NCI-H748 (cell line): ENCODE data around the gene RBMS2.

ENCODE experiments used
- DNase-seq: peaks from one replicate; lab custom pipeline; 2025; ENCODE audit not compliant: unreplicated experiment; lab: John Stamatoyannopoulos, UW

The RBMS2 gene

GRCh38 chr12:56581418-56582145 is 60.0 kb downstream of the RBMS2 start:
- DNase-seq, result no peak

DNA sequence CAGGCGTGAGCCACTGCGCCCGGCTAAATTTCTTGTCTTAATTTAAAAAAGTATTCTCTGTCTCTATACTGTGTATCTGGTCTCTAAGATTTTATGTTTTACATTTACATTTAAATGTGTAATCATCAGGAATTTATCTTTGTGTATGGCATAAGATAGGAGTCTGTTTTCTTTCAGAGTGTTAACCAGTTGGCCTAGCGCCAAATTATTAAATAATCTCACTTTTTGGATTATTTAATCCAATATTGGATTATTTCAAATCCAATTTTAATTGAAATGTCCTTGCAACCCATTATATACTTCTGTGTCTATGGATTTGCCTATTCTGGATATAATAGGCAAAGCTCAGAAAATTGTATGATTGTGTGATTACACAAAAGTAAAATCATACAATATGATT is 63.5 kb downstream of the RBMS2 start:
- no peak for DNase-seq

- DNase-seq, result no peak
These were observed 68.2 kb downstream of the RBMS2 start for GRCh38 chr12:56589783-56590182.

DNA sequence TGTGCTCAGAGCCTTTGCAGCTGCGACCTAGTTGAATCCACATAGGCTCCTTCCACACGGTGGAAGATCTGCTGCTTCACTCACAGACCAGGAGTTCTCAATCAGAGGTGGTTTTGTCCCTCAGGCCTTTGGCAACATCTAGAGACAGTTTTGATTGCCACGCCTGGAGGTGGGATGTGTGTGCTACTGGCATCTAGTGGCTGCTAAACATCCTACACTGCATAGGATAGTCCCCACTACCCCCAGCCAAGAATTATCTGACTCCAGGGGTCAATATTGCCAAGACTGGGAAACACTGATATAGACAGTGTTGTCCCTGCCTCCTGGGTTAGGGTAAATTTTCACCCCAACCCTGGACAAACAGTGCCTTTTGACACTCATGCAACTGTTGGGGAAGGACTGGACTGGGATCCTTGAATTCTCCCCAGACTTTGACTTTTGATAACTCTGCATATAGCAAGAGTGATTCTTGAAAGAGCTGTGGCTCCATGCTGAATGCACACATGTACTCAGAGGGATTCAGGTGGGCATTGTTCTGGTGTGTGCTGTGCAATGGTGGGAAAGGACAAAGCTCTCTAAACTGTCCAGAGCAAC is 68.7 kb downstream of the RBMS2 start:
- peak; percentile 18 for DNase-seq

DNA sequence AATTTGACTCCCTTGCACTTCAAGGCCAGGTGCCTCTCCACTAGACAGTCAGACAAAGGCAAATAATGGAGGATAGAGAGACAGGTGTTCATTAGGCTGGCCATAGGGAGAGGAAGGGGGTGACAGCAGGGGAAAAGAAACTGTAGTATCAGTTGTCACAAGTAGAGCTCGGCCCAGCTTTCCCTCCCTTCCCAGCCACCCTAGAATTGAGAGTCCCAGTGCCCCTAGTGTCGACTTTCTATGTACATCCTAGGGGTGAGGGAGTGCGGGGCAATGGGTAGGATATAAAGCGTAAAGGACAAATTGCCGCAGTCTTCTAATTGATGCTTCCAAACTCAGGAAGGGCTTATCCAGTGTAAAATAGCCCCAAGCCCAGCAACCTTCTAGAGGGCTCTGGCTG is 69.5 kb downstream of the RBMS2 start:
- DNase-seq, result peak; percentile 62

- no peak for DNase-seq
These were observed 70.3 kb downstream of the RBMS2 start for GRCh38 chr12:56591961-56592360.

GRCh38 chr12:56593909-56594621 is 72.4 kb downstream of the RBMS2 start:
- peak; percentile 64 for DNase-seq

GRCh38 chr12:56596815-56597214 is 75.2 kb downstream of the RBMS2 start:
- no peak for DNase-seq

- no peak for DNase-seq
These were observed 77.4 kb downstream of the RBMS2 start for GRCh38 chr12:56599041-56599440.

GRCh38 chr12:56599797-56600196 is 78.2 kb downstream of the RBMS2 start:
- DNase-seq, result no peak

GRCh38 chr12:56600753-56601152 is 79.1 kb downstream of the RBMS2 start:
- DNase-seq, result no peak

- no peak for DNase-seq
These were observed 79.9 kb downstream of the RBMS2 start for GRCh38 chr12:56601503-56601902.

GRCh38 chr12:56602239-56602638 is 80.6 kb downstream of the RBMS2 start:
- DNase-seq, result no peak

DNA sequence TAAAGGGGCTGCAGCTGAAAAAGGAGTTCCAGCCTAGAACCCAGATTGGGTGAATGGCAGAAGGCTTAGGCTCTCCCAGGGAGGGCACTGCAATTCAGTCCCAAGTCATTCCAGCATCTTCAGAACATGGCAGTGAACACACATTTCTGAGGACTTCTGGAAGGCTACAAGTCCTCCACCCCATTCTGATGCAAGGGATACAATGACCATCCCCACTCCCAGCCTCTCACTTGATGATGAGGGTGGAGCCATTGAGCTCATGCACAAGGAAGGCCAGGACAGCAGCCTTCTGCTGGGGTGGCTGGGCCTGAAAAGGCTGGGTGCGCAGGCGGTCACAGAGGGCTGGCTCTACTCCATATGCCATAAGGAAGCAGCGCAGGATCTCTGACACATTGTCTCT is 82.7 kb downstream of the RBMS2 start:
- DNase-seq, result no peak

GRCh38 chr12:56614627-56615026 is 93.0 kb downstream of the RBMS2 start:
- no peak for DNase-seq

GRCh38 chr12:56616244-56616643 is 94.6 kb downstream of the RBMS2 start:
- no peak for DNase-seq

GRCh38 chr12:56616925-56617324 is 95.3 kb downstream of the RBMS2 start:
- DNase-seq, result no peak

- DNase-seq, result no peak
These were observed 100.9 kb downstream of the RBMS2 start for GRCh38 chr12:56622535-56622934.

DNA sequence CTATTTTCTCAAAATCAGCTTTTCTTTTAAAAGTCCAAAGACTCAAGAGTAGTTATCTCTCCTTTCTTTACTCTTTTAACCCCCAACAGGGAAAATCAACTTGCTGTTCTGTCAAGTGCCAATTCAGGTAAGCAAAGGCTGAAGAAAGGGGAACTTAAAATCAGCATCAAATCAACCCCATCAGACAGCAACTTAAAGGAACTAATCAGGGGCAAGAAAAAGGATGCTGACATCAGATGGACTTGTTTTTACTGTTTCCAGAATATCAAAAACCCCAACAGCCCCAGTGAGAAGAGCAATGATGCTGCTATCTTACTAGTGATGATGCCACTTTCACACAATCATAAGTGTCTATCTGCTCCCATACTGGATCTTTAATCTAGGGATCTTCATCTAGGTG is 105.1 kb downstream of the RBMS2 start:
- DNase-seq, result no peak

GRCh38 chr12:56628671-56629458 is 107.2 kb downstream of the RBMS2 start:
- peak; percentile 57 for DNase-seq

DNA sequence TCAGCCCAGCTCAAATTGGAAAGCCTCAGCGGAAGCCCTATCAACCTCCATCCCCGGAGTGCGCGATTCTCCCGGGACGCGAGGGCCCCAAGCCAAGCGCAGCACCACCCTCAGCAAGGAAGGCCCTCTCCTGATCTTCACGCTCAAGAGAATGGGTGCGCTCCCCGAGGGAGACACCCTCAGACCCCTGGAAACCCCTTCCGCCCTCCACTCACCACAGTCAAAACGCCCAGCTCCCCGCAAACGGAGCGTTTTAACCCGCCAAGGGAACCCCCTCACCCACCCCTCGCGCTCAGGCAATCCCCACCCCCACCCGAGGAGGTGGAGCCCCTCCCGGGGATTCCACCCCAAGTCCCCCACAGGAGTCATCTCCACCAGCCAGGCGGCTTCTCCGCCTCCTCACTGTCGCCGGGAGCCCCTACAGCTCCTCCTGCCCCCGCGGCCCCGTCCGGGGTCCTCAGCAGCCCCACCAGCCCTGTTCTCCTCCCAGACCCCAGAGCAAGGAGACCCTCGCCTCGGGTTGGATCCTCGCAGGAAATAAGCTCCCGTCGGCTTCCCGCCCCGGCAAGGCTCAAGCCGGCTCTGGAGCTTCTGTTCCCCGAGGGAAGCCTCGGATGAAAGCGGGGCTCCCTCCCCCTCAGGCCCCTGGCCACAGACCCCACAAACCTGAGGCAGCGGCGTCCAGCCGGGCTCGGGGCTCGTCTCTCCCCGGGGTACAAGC is 108.0 kb downstream of the RBMS2 start:
- DNase-seq, result peak; percentile 51
